Uterus (tissue), 2 donors: ENCODE measurements around the gene KDELR1.

Source experiments
- CTCF ChIP-seq, 4 experiments: fragments of 200-600 bp in 2 of 4; fragments of 450-650 bp in 2 of 4; sonication (generic) in 2 of 4; IDR thresholded peaks; one replicate each; pipeline ENCODE4 v1.5.1; 2016 to 2019; ENCODE audit warnings: antibody characterized with exemption in 4 of 4, mild to moderate bottlenecking in 2 of 4, moderate library complexity in 1 of 4
- POLR2A ChIP-seq, 2 donors: fragments of 450-650 bp; IDR thresholded peaks; one replicate each; pipeline ENCODE4 v1.6.1; 2016; ENCODE audit warnings: antibody characterized with exemption in 2 of 2, mild to moderate bottlenecking in 1 of 2, moderate library complexity in 1 of 2

- TF ChIP-seq POLR2A (IDR thresholded peaks at IDR 0.05) = peak in 1 of 2 donors; percentile 42
- TF ChIP-seq CTCF (IDR thresholded peaks at IDR 0.05) = peak; percentile 84 to 90 (median 88)
These were observed 57.6 kb downstream of the KDELR1 start for GRCh38 chr19:48333467-48334384.
